Breast epithelium (tissue), 4 donors: ENCODE measurements around the gene NMRK1. TPM values are rescaled to one million over a fixed set of nuclear protein-coding genes. Genes with fewer than 3 reads are reported as not detected.

ENCODE experiments used
- DNase-seq, 2 donors: peaks; one replicate each; pipeline ENCODE4 v3.0.0-alpha.2; 2019; ENCODE audit warnings: low spot score in 2 of 2
- H3K27ac ChIP-seq, 2 donors: fragments of 200-600 bp; sonication (generic) in 1 of 2; one replicate each; pipeline ENCODE4 v1.5.1; 2016 to 2019; ENCODE audit warnings: mild to moderate bottlenecking in 1 of 2
- H3K27me3 ChIP-seq, 2 donors: fragments of 200-600 bp; sonication (generic) in 1 of 2; one replicate each; pipeline versions ENCODE4 v1.5.1 to v1.6.0; 2017 to 2019; ENCODE audit warnings: control low read depth in 1 of 2, mild to moderate bottlenecking in 1 of 2
- H3K36me3 ChIP-seq: fragments of 200-600 bp; one replicate; pipeline ENCODE4 v1.5.1; 2019
- H3K4me1 ChIP-seq, 2 donors: fragments of 200-600 bp; sonication (generic); one replicate each; pipeline ENCODE4 v1.5.1; 2016 to 2019; ENCODE audit warnings: control low read depth in 1 of 2
- H3K4me3 ChIP-seq, 3 donors: fragments of 200-600 bp; sonication (generic); 1 replicate in 2 of 3; 2 replicates in 1 of 3; pipeline ENCODE4 v1.5.1; 2016 to 2019; ENCODE audit warnings: mild to moderate bottlenecking in 3 of 3, moderate library complexity in 2 of 3
- H3K9me3 ChIP-seq, 2 donors: fragments of 200-600 bp; sonication (generic) in 1 of 2; one replicate each; pipeline ENCODE4 v1.5.1; 2016 to 2019; ENCODE audit warnings: control low read depth in 1 of 2
- POLR2A ChIP-seq: fragments of 450-650 bp; IDR thresholded peaks from one replicate; pipeline ENCODE4 v1.6.1; 2016; ENCODE audit warnings: antibody characterized with exemption, mild to moderate bottlenecking, moderate library complexity
- POLR2AphosphoS5 ChIP-seq, 3 donors: sonication (generic); formaldehyde crosslinking; IDR thresholded peaks; one replicate each; pipeline ENCODE4 v1.6.1; 2017; ENCODE audit warnings: antibody characterized with exemption in 3 of 3
- intact Hi-C: fragments of 100-400 bp; cut with DNase I; formaldehyde crosslinking; loops from one replicate; pipeline ENCODE4 v1.15.1; 2023; ENCODE audit warnings: low total_unique reads
- total RNA-seq, 3 donors: library from RNA; depleted of rRNA; stranded (reverse); fragments of >200 nt; gene quantifications; one replicate each; pipeline ENCODE4 v1.1.0, GENCODE V29; 2016
- TF ChIP-seq, protein P1 (sequence below), 3 donors: fragments of 450-650 bp; IDR thresholded peaks; one replicate each; pipeline ENCODE4 v1.5.1; 2016 to 2017; ENCODE audit warnings: antibody characterized with exemption in 3 of 3, mild to moderate bottlenecking in 3 of 3, moderate library complexity in 3 of 3

Gene NMRK1
- total RNA-seq, 3 donors from 2014 or later: 21.8 to 27.9 (median 27.7) TPM

GRCh38 chr9:75039009-75039408, 48.9 kb downstream of the NMRK1 start:
- H3K4me1 ChIP-seq: no peaks in the 10 kb centered on the region
- H3K36me3 ChIP-seq: no peaks in the 10 kb centered on the region
- H3K4me3 ChIP-seq: no peak overlapping the region
- no peak for TF ChIP-seq POLR2AphosphoS5 (IDR thresholded peaks at IDR 0.05)
- no peak for TF ChIP-seq POLR2A
- TF ChIP-seq, protein P1, sequence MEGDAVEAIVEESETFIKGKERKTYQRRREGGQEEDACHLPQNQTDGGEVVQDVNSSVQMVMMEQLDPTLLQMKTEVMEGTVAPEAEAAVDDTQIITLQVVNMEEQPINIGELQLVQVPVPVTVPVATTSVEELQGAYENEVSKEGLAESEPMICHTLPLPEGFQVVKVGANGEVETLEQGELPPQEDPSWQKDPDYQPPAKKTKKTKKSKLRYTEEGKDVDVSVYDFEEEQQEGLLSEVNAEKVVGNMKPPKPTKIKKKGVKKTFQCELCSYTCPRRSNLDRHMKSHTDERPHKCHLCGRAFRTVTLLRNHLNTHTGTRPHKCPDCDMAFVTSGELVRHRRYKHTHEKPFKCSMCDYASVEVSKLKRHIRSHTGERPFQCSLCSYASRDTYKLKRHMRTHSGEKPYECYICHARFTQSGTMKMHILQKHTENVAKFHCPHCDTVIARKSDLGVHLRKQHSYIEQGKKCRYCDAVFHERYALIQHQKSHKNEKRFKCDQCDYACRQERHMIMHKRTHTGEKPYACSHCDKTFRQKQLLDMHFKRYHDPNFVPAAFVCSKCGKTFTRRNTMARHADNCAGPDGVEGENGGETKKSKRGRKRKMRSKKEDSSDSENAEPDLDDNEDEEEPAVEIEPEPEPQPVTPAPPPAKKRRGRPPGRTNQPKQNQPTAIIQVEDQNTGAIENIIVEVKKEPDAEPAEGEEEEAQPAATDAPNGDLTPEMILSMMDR (IDR thresholded peaks at IDR 0.05): no peak
- peak overlapping the region; percentile 27 to 76 for H3K27ac ChIP-seq
- intact Hi-C loops: no loop called here
- no peaks in the 10 kb centered on the region for H3K9me3 ChIP-seq
- DNase-seq: no peak
- H3K27me3 ChIP-seq: no peaks in the 10 kb centered on the region

GRCh38 chr9:75036793-75037192, 51.2 kb downstream of the NMRK1 start:
- Histone ChIP-seq H3K9me3 (no peaks in the 10 kb centered on the region), H3K4me3 (no peak overlapping the region), H3K27ac (no peak overlapping the region), H3K27me3 (no peaks in the 10 kb centered on the region), H3K4me1 (no peaks in the 10 kb centered on the region), H3K36me3 (no peaks in the 10 kb centered on the region)
- no peak for DNase-seq
- intact Hi-C loops: no loop called here
- TF ChIP-seq, protein P1 (IDR thresholded peaks at IDR 0.05): no peak
- TF ChIP-seq POLR2A (no peak), POLR2AphosphoS5 (IDR thresholded peaks at IDR 0.05) (no peak)

DNA sequence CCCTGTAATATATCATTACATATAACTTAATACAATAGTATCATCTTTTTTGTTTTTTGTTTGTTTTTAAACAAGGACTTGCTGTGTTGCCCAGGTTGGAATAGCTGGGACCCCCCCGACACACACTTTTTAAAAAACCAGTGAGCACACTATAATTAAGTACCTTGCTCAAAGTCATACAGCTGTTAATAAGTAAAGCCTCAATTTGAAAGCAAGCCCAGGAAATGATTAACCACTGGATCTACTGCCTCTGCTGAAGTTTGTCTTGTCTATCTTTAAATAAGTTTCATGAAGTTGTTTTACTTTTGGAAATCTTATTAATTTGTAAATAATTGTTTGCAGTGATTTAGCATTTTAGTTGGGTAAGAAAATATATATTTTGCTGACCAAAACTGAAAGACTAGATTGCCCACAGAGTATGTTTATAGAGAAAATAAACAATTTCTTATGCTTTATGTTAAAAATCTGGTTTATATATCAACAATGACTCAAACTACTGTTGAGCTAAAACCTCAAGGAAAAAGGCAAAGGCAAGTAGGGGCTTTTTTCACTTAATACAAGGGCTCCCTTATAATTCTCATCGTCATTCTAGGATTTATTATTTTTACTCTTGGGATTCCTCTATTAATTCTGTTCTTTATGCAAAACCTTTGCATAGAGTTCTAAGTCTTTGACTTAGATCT, 54.0 kb downstream of the NMRK1 start:
- intact Hi-C loops: no loop called here
- Histone ChIP-seq H3K27me3 (no peaks in the 10 kb centered on the region), H3K9me3 (no peaks in the 10 kb centered on the region), H3K36me3 (no peaks in the 10 kb centered on the region), H3K27ac (no peak overlapping the region), H3K4me1 (no peaks in the 10 kb centered on the region), H3K4me3 (no peak overlapping the region)
- TF ChIP-seq, protein P1 (IDR thresholded peaks at IDR 0.05): no peak
- TF ChIP-seq POLR2AphosphoS5 (IDR thresholded peaks at IDR 0.05): no peak
- TF ChIP-seq POLR2A: no peak
- no peak for DNase-seq

DNA sequence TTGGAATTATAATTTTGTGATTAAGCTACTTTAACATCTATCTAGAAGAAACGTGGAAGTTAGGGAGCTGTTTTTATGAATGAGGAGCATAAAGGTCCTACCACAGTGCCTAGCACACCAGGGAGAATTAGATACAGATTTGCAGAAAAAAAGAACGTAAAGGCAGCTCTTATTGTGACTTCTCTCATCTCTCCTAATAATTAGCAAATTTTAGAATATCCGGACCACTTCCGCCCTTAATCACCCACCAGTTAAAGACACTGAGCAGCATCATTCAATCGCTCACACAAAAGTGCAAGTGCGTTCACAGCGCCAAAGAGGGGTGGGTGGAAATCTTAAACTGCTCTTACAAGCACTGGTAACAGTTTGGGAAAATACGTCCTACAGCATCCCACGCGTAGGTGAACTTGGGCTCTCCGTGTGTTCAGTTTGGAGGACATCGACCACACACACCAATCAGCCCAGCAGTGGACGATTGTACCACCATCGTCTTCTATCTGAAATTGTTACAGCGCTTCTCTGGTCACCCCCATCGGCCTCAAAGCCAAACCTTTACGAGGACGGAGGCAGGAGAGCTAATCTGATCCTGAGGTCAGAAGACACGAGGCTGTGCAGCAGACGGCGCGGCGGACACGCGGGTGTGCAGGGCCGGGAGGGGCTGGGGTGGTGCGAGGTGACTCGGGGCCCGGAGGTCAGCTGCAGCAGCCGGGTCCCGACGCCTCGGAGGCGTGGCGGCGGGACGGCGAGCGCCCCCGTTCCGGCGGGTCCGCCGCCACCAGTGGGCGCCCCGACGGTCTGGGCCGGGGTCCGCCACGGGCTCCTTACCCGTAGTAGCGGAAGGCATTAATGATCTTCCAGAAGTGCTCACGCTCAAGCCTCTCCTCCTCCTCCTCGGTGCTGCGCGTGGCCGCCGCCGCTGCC, 60.5 kb downstream of the NMRK1 start:
- TF ChIP-seq POLR2AphosphoS5 (IDR thresholded peaks at IDR 0.05) (peak in 1 of 3 donors; percentile 18), POLR2A (no peak)
- intact Hi-C loops: no loop called here
- no peaks in the 10 kb centered on the region for H3K4me1 ChIP-seq
- peak overlapping the region; percentile 68 to 90 (median 83) for H3K4me3 ChIP-seq
- DNase-seq: peak; percentile 39 to 60
- no peaks in the 10 kb centered on the region for H3K9me3 ChIP-seq
- H3K27ac ChIP-seq: peak overlapping the region; percentile 95
- no peaks in the 10 kb centered on the region for H3K36me3 ChIP-seq
- no peaks in the 10 kb centered on the region for H3K27me3 ChIP-seq

- Histone ChIP-seq H3K9me3 (no peaks in the 10 kb centered on the region), H3K4me1 (no peaks in the 10 kb centered on the region), H3K36me3 (no peaks in the 10 kb centered on the region), H3K4me3 (no peak overlapping the region), H3K27me3 (no peaks in the 10 kb centered on the region), H3K27ac (no peak overlapping the region)
- no peak for DNase-seq
- TF ChIP-seq, protein P1 (IDR thresholded peaks at IDR 0.05): no peak
- TF ChIP-seq POLR2AphosphoS5 (IDR thresholded peaks at IDR 0.05) (no peak), POLR2A (no peak)
- intact Hi-C loops: no loop called here
Measured at GRCh38 chr9:75023846-75024245, 64.1 kb downstream of the NMRK1 start.
